ENCODE data around the gene CAB39L.

CAB39L gene

GRCh38 chr13:49368688-49369087 is 75.2 kb downstream of the CAB39L start:
- DNase-seq (ENCODE audit: low spot score), result no peak
- Mint-ChIP-seq H3K27me3 (ENCODE audit: low read depth) (peaks cover 1% of the 10 kb centered on the region), H3K9me3 (peaks cover 6% of the 10 kb centered on the region), H3K36me3 (ENCODE audit: low read depth) (no peaks in the 10 kb centered on the region), H3K27ac (no peak overlapping the region), H3K4me3 (no peak overlapping the region), H3K4me1 (ENCODE audit: low read depth) (no peaks in the 10 kb centered on the region)

DNA sequence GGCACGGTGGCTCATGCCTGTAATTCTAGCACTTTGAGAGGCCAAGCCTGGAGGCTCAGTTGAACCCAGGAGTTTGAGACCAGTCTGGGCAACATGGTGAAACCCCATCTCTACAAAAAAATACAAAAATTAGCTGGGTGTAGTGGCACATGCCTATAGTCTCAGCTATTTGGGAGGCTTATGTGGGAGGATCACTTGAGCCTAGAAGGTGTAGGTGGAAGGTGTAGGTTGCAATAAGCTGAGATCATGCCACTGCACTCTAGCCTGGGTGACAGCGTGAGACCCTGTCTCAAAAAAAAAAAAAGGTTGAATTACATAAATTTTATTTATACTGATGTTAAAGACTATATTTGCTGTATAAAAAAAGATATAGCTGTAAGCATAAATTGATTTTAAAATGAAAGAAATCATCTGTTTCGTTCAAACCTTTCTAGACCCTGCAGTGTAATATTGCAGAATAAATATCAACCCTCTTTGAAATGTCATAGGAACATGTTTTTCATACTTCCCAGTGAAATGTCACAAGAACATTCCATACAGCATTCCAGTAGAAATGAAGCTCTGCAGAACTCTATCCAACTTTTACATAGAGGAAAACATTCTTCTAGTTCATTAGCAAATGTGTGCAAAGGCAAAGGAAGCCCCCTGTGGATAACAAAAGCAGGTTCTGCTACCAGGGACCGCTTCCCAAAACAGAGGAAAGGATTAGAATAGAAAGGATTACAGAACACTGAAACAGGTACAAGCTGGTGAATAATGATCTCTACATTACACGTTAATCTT is 76.0 kb downstream of the CAB39L start:
- no peaks in the 10 kb centered on the region for H3K36me3 Mint-ChIP-seq (ENCODE audit: low read depth)
- H3K27me3 Mint-ChIP-seq (ENCODE audit: low read depth), result peaks cover 1% of the 10 kb centered on the region
- DNase-seq (ENCODE audit: low spot score), result no peak
- H3K4me3 Mint-ChIP-seq, result no peak overlapping the region
- H3K4me1 Mint-ChIP-seq (ENCODE audit: low read depth), result no peaks in the 10 kb centered on the region
- peaks cover 7% of the 10 kb centered on the region for H3K9me3 Mint-ChIP-seq
- no peak overlapping the region for H3K27ac Mint-ChIP-seq

DNA sequence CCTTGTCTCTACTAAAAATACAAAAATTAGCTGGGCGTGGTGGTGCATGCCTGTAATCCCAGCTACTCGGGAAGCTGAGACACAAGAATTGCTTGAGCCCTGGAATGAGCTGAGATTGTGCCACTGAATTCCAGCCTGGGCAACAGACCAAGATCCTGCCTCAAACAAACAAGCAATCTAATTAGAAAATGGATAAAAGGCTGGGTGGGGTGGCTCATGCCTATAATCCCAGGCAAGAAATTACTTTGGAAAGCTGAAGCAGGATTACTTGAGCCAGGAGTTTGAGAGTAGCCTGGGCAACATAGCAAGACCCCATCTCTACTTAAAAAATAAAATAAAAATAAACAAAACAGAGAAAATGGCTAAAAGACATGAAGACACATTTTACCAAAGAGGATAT is 77.0 kb downstream of the CAB39L start:
- H3K9me3 Mint-ChIP-seq, result peaks cover 7% of the 10 kb centered on the region
- no peak overlapping the region for H3K4me3 Mint-ChIP-seq
- H3K36me3 Mint-ChIP-seq (ENCODE audit: low read depth), result no peaks in the 10 kb centered on the region
- no peak for DNase-seq (ENCODE audit: low spot score)
- H3K27me3 Mint-ChIP-seq (ENCODE audit: low read depth), result peaks cover 4% of the 10 kb centered on the region
- no peak overlapping the region for H3K27ac Mint-ChIP-seq
- H3K4me1 Mint-ChIP-seq (ENCODE audit: low read depth), result no peaks in the 10 kb centered on the region

GRCh38 chr13:49357694-49358093 is 86.2 kb downstream of the CAB39L start:
- no peaks in the 10 kb centered on the region for H3K4me1 Mint-ChIP-seq (ENCODE audit: low read depth)
- H3K4me3 Mint-ChIP-seq, result no peak overlapping the region
- H3K36me3 Mint-ChIP-seq (ENCODE audit: low read depth), result no peaks in the 10 kb centered on the region
- no peak overlapping the region for H3K27ac Mint-ChIP-seq
- DNase-seq (ENCODE audit: low spot score), result no peak
- H3K9me3 Mint-ChIP-seq, result no peaks in the 10 kb centered on the region
- H3K27me3 Mint-ChIP-seq (ENCODE audit: low read depth), result peaks cover 7% of the 10 kb centered on the region

DNA sequence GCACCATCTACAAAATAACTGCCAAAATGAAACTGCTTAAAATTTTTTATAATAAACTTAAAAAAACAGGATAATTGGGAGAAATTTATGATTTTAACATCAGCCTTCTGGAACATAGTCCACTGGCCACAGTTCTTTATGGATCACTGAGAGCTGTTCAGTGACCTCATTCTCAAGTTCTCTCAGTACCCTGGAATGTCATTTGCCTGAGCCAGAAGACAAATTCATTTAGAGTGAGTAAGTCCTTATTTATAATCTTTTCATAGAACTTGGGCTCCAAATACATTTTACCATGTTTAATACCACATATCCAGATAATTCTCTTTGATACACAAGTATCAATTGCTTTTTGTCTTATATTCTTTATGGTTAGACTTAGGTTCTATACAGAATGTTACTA is 87.6 kb downstream of the CAB39L start:
- H3K4me1 Mint-ChIP-seq (ENCODE audit: low read depth), result no peaks in the 10 kb centered on the region
- no peak overlapping the region for H3K4me3 Mint-ChIP-seq
- H3K27me3 Mint-ChIP-seq (ENCODE audit: low read depth), result peaks cover 4% of the 10 kb centered on the region
- no peaks in the 10 kb centered on the region for H3K9me3 Mint-ChIP-seq
- no peak for DNase-seq (ENCODE audit: low spot score)
- H3K36me3 Mint-ChIP-seq (ENCODE audit: low read depth), result no peaks in the 10 kb centered on the region
- H3K27ac Mint-ChIP-seq, result no peak overlapping the region

- DNase-seq (ENCODE audit: low spot score), result no peak
- H3K9me3 Mint-ChIP-seq, result no peaks in the 10 kb centered on the region
- H3K27me3 Mint-ChIP-seq (ENCODE audit: low read depth), result peaks cover 4% of the 10 kb centered on the region
- no peaks in the 10 kb centered on the region for H3K4me1 Mint-ChIP-seq (ENCODE audit: low read depth)
- no peak overlapping the region for H3K4me3 Mint-ChIP-seq
- no peak overlapping the region for H3K27ac Mint-ChIP-seq
- H3K36me3 Mint-ChIP-seq (ENCODE audit: low read depth), result no peaks in the 10 kb centered on the region
These were observed 89.1 kb downstream of the CAB39L start for GRCh38 chr13:49354719-49355118.

- Mint-ChIP-seq H3K27me3 (ENCODE audit: low read depth) (peaks cover 4% of the 10 kb centered on the region), H3K27ac (no peak overlapping the region), H3K4me1 (ENCODE audit: low read depth) (no peaks in the 10 kb centered on the region), H3K36me3 (ENCODE audit: low read depth) (no peaks in the 10 kb centered on the region), H3K4me3 (no peak overlapping the region), H3K9me3 (no peaks in the 10 kb centered on the region)
- no peak for DNase-seq (ENCODE audit: low spot score)
These were observed 90.0 kb downstream of the CAB39L start for GRCh38 chr13:49353908-49354307.

DNA sequence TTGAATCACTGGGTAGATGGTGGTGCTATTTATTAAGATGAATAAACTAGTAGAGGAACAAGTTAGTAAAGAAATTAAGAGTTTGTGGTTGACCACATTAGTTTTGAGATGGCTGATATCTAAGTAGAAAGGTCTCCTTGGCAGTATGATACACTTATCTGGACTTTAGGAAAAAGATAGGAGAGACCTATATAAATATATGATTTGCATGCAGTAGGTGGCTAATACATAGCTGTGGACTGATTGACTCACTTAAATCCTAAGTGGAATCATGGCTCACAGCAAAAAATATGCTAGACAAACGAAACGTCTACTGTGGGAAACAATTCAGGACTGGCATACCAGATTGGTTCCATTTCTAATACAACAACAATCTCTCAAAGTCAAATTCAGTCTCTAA is 92.0 kb downstream of the CAB39L start:
- Mint-ChIP-seq H3K36me3 (ENCODE audit: low read depth) (no peaks in the 10 kb centered on the region), H3K27ac (no peak overlapping the region), H3K27me3 (ENCODE audit: low read depth) (peaks cover 4% of the 10 kb centered on the region), H3K4me3 (no peak overlapping the region), H3K4me1 (ENCODE audit: low read depth) (no peaks in the 10 kb centered on the region), H3K9me3 (no peaks in the 10 kb centered on the region)
- DNase-seq (ENCODE audit: low spot score), result no peak

GRCh38 chr13:49348751-49349150 is 95.1 kb downstream of the CAB39L start:
- Mint-ChIP-seq H3K27me3 (ENCODE audit: low read depth) (peaks cover 4% of the 10 kb centered on the region), H3K27ac (no peak overlapping the region), H3K4me1 (ENCODE audit: low read depth) (no peaks in the 10 kb centered on the region)

DNA sequence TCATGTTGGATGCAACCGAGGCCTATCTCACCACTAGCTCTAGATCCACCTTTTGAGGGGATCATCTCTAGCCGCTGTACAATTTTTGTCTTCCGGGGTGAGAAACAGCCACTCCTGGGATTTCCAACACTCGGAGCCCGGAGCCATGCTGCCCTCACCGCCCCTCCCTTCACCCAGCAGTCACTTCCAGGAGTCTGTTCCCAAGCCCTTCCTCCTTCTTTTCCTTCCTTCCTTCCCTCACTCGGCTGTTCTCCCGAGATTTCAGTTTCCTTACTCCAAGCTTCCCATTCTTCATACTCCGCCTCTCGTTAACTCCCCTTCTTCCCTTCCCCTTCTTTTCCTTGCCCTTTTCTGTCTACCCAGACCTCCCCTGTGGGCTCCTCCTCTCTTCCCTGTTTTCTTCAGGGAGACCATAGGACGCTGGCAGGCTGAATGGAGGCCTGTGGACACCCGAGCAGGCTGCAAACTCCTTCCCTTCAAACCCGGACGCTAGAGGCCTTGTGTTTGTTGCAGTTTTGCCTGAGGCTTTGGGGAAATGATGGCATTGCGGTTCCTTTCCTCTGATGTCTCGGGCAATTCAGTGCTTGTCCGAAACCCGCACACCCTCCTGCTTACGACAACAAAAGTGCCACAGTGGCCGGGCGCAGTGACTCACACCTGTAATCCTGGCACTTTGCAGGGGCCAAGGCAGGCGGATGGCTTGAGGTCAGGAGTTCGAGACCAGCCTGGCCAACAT is 96.0 kb downstream of the CAB39L start:
- H3K27me3 Mint-ChIP-seq (ENCODE audit: low read depth), result no peaks in the 10 kb centered on the region
- DNase-seq (ENCODE audit: low spot score), result no peak
- H3K36me3 Mint-ChIP-seq (ENCODE audit: low read depth), result no peaks in the 10 kb centered on the region
- no peaks in the 10 kb centered on the region for H3K4me1 Mint-ChIP-seq (ENCODE audit: low read depth)
- H3K9me3 Mint-ChIP-seq, result no peaks in the 10 kb centered on the region
- no peak overlapping the region for H3K27ac Mint-ChIP-seq
- no peak overlapping the region for H3K4me3 Mint-ChIP-seq

More at GRCh38 chr13:49348751-49349150, 95.1 kb downstream of the CAB39L start:
- Mint-ChIP-seq H3K9me3 (no peaks in the 10 kb centered on the region), H3K36me3 (ENCODE audit: low read depth) (no peaks in the 10 kb centered on the region), H3K4me3 (no peak overlapping the region)
- no peak for DNase-seq (ENCODE audit: low spot score)

DNA sequence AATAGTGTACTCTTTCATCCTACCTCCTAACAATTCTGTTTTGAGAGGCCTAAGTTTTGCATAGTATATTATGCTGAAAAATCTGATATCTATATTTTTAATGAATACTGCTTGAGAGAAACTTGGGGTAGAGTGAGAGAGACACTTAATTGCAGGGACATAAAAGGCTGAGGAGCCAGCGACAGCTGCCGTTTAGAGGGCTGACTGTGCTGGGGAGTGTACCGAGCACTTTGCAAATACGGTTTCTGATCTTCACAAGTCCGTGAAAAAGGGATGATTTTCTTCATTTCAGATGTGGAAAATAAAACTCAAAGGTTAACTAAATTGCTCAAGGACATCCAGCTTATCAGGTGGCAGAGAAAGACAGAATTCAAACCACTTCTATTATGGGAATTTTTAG is 97.4 kb downstream of the CAB39L start:
- Mint-ChIP-seq H3K9me3 (no peaks in the 10 kb centered on the region), H3K36me3 (ENCODE audit: low read depth) (no peaks in the 10 kb centered on the region), H3K27me3 (ENCODE audit: low read depth) (no peaks in the 10 kb centered on the region), H3K4me1 (ENCODE audit: low read depth) (no peaks in the 10 kb centered on the region), H3K27ac (no peak overlapping the region), H3K4me3 (no peak overlapping the region)
- no peak for DNase-seq (ENCODE audit: low spot score)

- Mint-ChIP-seq H3K9me3 (no peaks in the 10 kb centered on the region), H3K27ac (no peak overlapping the region), H3K36me3 (ENCODE audit: low read depth) (no peaks in the 10 kb centered on the region), H3K27me3 (ENCODE audit: low read depth) (no peaks in the 10 kb centered on the region), H3K4me3 (no peak overlapping the region), H3K4me1 (ENCODE audit: low read depth) (no peaks in the 10 kb centered on the region)
- DNase-seq (ENCODE audit: low spot score), result no peak
These were observed 100.1 kb downstream of the CAB39L start for GRCh38 chr13:49343731-49344130.

DNA sequence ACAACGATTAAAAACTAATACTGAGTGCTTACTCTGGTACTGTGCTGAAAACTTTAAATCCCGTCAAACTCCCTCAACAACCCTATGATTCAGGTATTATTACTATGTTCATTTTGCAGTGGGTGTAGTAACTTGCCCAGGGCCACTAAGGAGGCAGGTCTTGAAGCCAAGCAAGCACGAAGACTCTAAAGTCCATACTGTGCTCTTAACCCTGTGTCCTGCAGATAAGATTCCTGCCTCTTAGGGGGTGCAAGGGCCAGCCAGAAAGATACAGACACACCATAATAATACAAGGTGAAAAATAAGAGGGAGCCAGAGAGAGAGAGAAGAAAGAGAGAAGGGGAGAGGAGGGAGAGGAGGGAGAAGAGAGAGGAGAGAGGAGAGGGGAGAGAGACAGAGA is 100.6 kb downstream of the CAB39L start:
- Mint-ChIP-seq H3K36me3 (ENCODE audit: low read depth) (no peaks in the 10 kb centered on the region), H3K4me1 (ENCODE audit: low read depth) (no peaks in the 10 kb centered on the region), H3K9me3 (no peaks in the 10 kb centered on the region), H3K4me3 (no peak overlapping the region), H3K27me3 (ENCODE audit: low read depth) (no peaks in the 10 kb centered on the region), H3K27ac (no peak overlapping the region)
- no peak for DNase-seq (ENCODE audit: low spot score)

DNA sequence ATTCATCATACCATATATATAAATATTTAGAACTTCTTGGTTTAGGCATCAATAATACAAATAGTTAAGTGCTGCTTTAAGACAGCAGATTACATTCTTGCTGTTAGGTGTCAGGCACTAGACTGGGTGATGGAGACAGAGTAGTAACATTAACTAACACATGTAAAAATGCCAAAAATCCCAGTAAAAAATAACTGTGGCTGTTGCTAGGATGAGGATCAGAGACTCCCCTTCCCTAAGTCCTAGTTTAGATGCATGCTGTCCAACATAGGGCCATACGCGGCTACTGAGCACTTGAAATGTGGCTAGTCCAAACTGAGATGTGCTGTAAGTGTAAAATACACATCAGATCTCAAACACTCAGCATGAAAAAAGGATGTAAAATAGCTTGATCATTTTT is 101.4 kb downstream of the CAB39L start:
- Mint-ChIP-seq H3K27me3 (ENCODE audit: low read depth) (no peaks in the 10 kb centered on the region), H3K4me1 (ENCODE audit: low read depth) (no peaks in the 10 kb centered on the region), H3K4me3 (no peak overlapping the region), H3K27ac (no peak overlapping the region), H3K9me3 (no peaks in the 10 kb centered on the region), H3K36me3 (ENCODE audit: low read depth) (no peaks in the 10 kb centered on the region)
- DNase-seq (ENCODE audit: low spot score), result no peak

Measured in T-helper 2 cell treated with Interferon-gamma antibody and Interleukin-4, amounts not matched to agents 5 μg/mL and 100 μg/mL, for 36 hours (primary cell).